K562 (cell line): ENCODE results near the gene TRAPPC8. TPM values are rescaled to one million over a fixed set of nuclear protein-coding genes. Genes with fewer than 3 reads are reported as not detected.
A peak's percentile ranks its signal among the peaks of the same experiment; 100 is the strongest.

Experiments
- ATAC-seq: fragments of 200-7000 bp; cut with Tn5 transposase; 3 replicates; pipeline ENCODE4 v1.9.1; 2020; ENCODE audit warnings: moderate library complexity
- BruUV-seq: library from RNA; stranded (reverse); fragments of 400-500 nt; replicated peaks from 2 replicates; lab custom pipeline; 2021; lab: Mats Ljungman, UMichigan
- CTCF ChIA-PET: fragments of 300-600 bp; formaldehyde crosslinking; extraction: SDS; loops from one replicate; lab custom pipeline; 2021; ENCODE audit warnings: low intra/inter-chr PET ratio; lab: Yijun Ruan, JAX
- POLR2A ChIA-PET: fragments of 300-600, 350-650 bp; sonication (Branson Sonifier 250); formaldehyde crosslinking; extraction: SDS; loops from one replicate; lab custom pipeline; 2021; ENCODE audit warnings: antibody characterized with exemption, inconsistent platforms; lab: Yijun Ruan, JAX
- DNase-seq, 4 experiments: peaks; one replicate each; pipeline versions ENCODE4 v3.0.0 to v3.0.0-alpha.2; 2011 to 2018; ENCODE audit warnings: low spot score in 3 of 4, mixed read lengths in 3 of 4; ENCODE audit errors: extremely low read depth in 1 of 4
- FAIRE-seq: peaks from 2 replicates; lab custom pipeline; 2011; peaks lifted over from hg19 to GRCh38; lab: Jason Lieb, UNC
- H2AFZ ChIP-seq: 2 replicates; pipeline ENCODE4 v1.6.0; 2011; ENCODE audit warnings: low read depth, low read length, control low read depth, inconsistent platforms
- H3K27ac ChIP-seq: fragments of 200-600 bp; 3 replicates; pipeline ENCODE4 v1.8.0; 2011; ENCODE audit warnings: low read depth, mild to moderate bottlenecking, control low read depth, inconsistent platforms, low read length, moderate library complexity, mixed read lengths; ENCODE audit errors: extremely low read depth
- H3K27me3 ChIP-seq, 2 experiments: fragments of 300-600 bp in 1 of 2; 2 replicates in 1 of 2; 3 replicates in 1 of 2; pipeline versions ENCODE4 v1.6.0 to v1.8.0; 2011; ENCODE audit warnings: inconsistent platforms in 2 of 2, low read length in 2 of 2, mild to moderate bottlenecking in 1 of 2, mixed read lengths in 1 of 2, moderate library complexity in 1 of 2; ENCODE audit not compliant: control insufficient read depth in 2 of 2, insufficient read depth in 2 of 2
- H3K36me3 ChIP-seq: fragments of 300-600 bp; 3 replicates; pipeline ENCODE4 v1.8.0; 2011; ENCODE audit warnings: mild to moderate bottlenecking, low read length, inconsistent platforms; ENCODE audit not compliant: control insufficient read depth, insufficient read depth
- H3K4me1 ChIP-seq, 2 experiments: fragments of 200-600 bp in 1 of 2; replicated peaks in 1 of 2; 2 replicates in 1 of 2; 3 replicates in 1 of 2; pipeline versions ENCODE4 v1.5.1 to v1.8.0; 2011; ENCODE audit warnings: inconsistent platforms in 2 of 2, low read length in 2 of 2, mild to moderate bottlenecking in 1 of 2, mixed read lengths in 1 of 2, moderate library complexity in 1 of 2; ENCODE audit not compliant: control insufficient read depth in 2 of 2, insufficient read depth in 2 of 2
- H3K4me2 ChIP-seq: 2 replicates; pipeline ENCODE4 v1.6.1; 2011; ENCODE audit warnings: low read length, control low read depth, inconsistent platforms, mixed read lengths; ENCODE audit not compliant: insufficient read depth
- H3K4me3 ChIP-seq: fragments of 200-600 bp; sonication (generic), shearing (Covaris generic); 2 replicates; pipeline ENCODE4 v1.5.1; 2016; ENCODE audit warnings: control low read depth, inconsistent platforms
- H3K79me2 ChIP-seq: fragments of 200-600 bp; 3 replicates; pipeline ENCODE4 v1.8.0; 2011; ENCODE audit warnings: low read length, inconsistent platforms; ENCODE audit not compliant: control insufficient read depth, insufficient read depth
- H3K9ac ChIP-seq, 2 experiments: 2 replicates each; pipeline versions ENCODE4 v1.6.0 to v1.6.1; 2011; ENCODE audit warnings: low read depth in 2 of 2, low read length in 2 of 2, control low read depth in 1 of 2, inconsistent platforms in 1 of 2, mild to moderate bottlenecking in 1 of 2, mixed read lengths in 1 of 2; ENCODE audit not compliant: insufficient read depth in 1 of 2
- H3K9me1 ChIP-seq: one replicate; pipeline ENCODE4 v1.6.0; 2011; ENCODE audit warnings: inconsistent platforms, mild to moderate bottlenecking, low read length, moderate library complexity; ENCODE audit not compliant: control insufficient read depth, insufficient read depth
- H3K9me3 ChIP-seq: replicated peaks from 2 replicates; pipeline ENCODE4 v1.5.1; 2011; ENCODE audit warnings: low read depth, low read length, inconsistent platforms; ENCODE audit not compliant: control insufficient read depth, insufficient read depth
- H4K20me1 ChIP-seq: replicated peaks from 2 replicates; pipeline ENCODE4 v1.6.1; 2011; ENCODE audit warnings: low read length, inconsistent platforms, mixed read lengths; ENCODE audit not compliant: control insufficient read depth, insufficient read depth
- CEBPB ChIP-seq: fragments of 450-650 bp; IDR thresholded peaks from 2 replicates; pipeline ENCODE4 v1.6.1; 2016; ENCODE audit warnings: missing genetic modification characterization, missing compliant biosample characterization
- CEBPG ChIP-seq, 3 experiments: fragments of 200-800 bp in 1 of 3; sonication (Bioruptor generic) in 1 of 3; sonication (generic) in 1 of 3; formaldehyde crosslinking in 1 of 3; IDR thresholded peaks in 2 of 3; conservative IDR thresholded peaks in 1 of 3; 2 replicates each; pipeline versions ENCODE4 v1.6.1 to v1.8.0; 2016 to 2022; ENCODE audit warnings: missing compliant biosample characterization in 2 of 3, missing genetic modification characterization in 2 of 3, mild to moderate bottlenecking in 1 of 3, missing genetic modification reagents in 1 of 3
- MAFG ChIP-seq: fragments of 450-650 bp; conservative IDR thresholded peaks from 2 replicates; pipeline ENCODE4 v1.6.1; 2016; ENCODE audit warnings: missing genetic modification characterization, missing compliant biosample characterization
- SMARCE1 ChIP-seq: fragments of 450-650 bp; IDR thresholded peaks from 2 replicates; pipeline ENCODE4 v1.7.1; 2016; ENCODE audit warnings: mild to moderate bottlenecking
- XRCC5 ChIP-seq: fragments of 200-400 bp; formaldehyde crosslinking; IDR thresholded peaks from 2 replicates; pipeline ENCODE4 v1.6.1; 2017; ENCODE audit warnings: low read depth, mild to moderate bottlenecking, low read length
- WGBS: fragments of 100-300 bp; shearing (Covaris generic); methylation state at CpG from one replicate; pipeline ENCODE4 v1.1.6; 2016; ENCODE audit warnings: low coverage, mixed read lengths; ENCODE audit not compliant: insufficient coverage; ENCODE audit errors: missing lambda C conversion rate; 5-methylcytosine and 5-hydroxymethylcytosine counted together
- in situ Hi-C: fragments of 300-500 bp; cut with MboI; formaldehyde crosslinking; loops from 4 replicates; pipeline ENCODE4 v1.15.0; 2018; ENCODE audit warnings: inconsistent platforms, mixed read lengths
- intact Hi-C: fragments of 100-400 bp; cut with micrococcal nuclease; formaldehyde crosslinking; loops from 2 replicates; pipeline ENCODE4 v1.14.2; 2022
- polyA plus RNA-seq, 8 experiments: library from polyadenylated mRNA; depleted of rRNA in 4 of 8; stranded (reverse) in 5 of 8; unstranded in 3 of 8; fragments of >200 nt; fragmentation: Nextera tagmentation in 2 of 8; fragmentation: Illumina TruSeq in 1 of 8; extraction: Ambion mirVana in 2 of 8; extraction: Trizol in 1 of 8; gene quantifications; 2 replicates each; pipeline versions ENCODE4 v1.2.1 to v1.2.3, GENCODE V29; 2011 to 2014; ENCODE audit warnings: inconsistent platforms in 1 of 8, missing spikeins in 1 of 8
- total RNA-seq, 7 experiments: library from RNA; depleted of rRNA in 6 of 7; stranded (reverse); fragments of >200 nt in 6 of 7; fragmentation: Illumina TruSeq in 2 of 7; extraction: Trizol in 2 of 7; gene quantifications; 2 replicates each; pipeline versions ENCODE4 v1.2.1 to v1.2.3, GENCODE V29; 2011 to 2021; ENCODE audit warnings: low replicate concordance in 1 of 7
- TF ChIP-seq, protein P1 (sequence below): sonication (generic); IDR thresholded peaks from 2 replicates; pipeline ENCODE4 v1.6.1; 2016
- TF ChIP-seq, protein P2 (sequence below): fragments of 450-650 bp; IDR thresholded peaks from 2 replicates; pipeline ENCODE4 v1.6.1; 2018; ENCODE audit warnings: mild to moderate bottlenecking, low read depth; ENCODE audit not compliant: partially characterized antibody

Gene TRAPPC8
- total and polyA plus RNA-seq, 9 of the 15 experiments (the other 6 are each of a cell fraction or from before 2014, with no cell fraction given): 20.1 to 111 (median 35.6) TPM

DNA sequence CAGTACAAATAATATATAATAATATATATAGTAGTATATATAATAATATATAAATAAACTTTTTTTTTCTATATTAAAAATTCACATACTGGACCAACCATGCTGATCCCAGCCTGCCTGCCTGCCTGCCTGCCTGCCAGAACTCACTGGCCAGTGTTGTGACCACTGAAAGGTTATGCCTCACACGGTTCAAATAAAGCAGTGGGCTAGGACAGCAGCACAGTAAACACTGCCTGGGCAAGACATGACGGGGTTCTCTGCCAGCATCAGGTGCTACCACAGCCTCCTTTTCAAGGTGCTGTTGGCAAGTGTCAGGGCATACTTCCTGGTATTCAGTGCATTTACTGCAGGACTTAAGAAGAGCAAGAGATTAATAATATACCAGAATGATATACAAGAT, 67.6 kb downstream of the TRAPPC8 start:
- in situ Hi-C loops (no loop called here), intact Hi-C loops (no loop called here)
- BruUV-seq: no TSS peak
- Histone ChIP-seq H3K27ac (no peak overlapping the region), H3K4me3 (no peak overlapping the region), H2AFZ (no peak overlapping the region), H4K20me1 (no peaks in the 10 kb centered on the region), H3K27me3 (no peaks in the 10 kb centered on the region), H3K4me1 (no peaks in the 10 kb centered on the region), H3K9me3 (no peaks in the 10 kb centered on the region), H3K9me1 (no peaks in the 10 kb centered on the region), H3K36me3 (peaks cover 67% of the 10 kb centered on the region), H3K79me2 (peaks cover 2% of the 10 kb centered on the region; the same call in 1 of the 3 replicates), H3K4me2 (no peak overlapping the region), H3K9ac (no peak overlapping the region)
- ChIA-PET CTCF (no interaction called here), POLR2A (interaction anchor here (0.7 kb wide), 1 partner anchor 231 kb away, joined by 3 read pairs; no protein-coding TSS in a partner anchor)
- 88% methylated on average over 2 of the region's 2 CpGs for WGBS
- ATAC-seq (no peak), DNase-seq (no peak), FAIRE-seq (no peak)
- TF ChIP-seq MAFG (tag) (no peak), SMARCE1 (no peak)
- TF ChIP-seq, protein P1, sequence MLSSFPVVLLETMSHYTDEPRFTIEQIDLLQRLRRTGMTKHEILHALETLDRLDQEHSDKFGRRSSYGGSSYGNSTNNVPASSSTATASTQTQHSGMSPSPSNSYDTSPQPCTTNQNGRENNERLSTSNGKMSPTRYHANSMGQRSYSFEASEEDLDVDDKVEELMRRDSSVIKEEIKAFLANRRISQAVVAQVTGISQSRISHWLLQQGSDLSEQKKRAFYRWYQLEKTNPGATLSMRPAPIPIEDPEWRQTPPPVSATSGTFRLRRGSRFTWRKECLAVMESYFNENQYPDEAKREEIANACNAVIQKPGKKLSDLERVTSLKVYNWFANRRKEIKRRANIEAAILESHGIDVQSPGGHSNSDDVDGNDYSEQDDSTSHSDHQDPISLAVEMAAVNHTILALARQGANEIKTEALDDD: no peak

DNA sequence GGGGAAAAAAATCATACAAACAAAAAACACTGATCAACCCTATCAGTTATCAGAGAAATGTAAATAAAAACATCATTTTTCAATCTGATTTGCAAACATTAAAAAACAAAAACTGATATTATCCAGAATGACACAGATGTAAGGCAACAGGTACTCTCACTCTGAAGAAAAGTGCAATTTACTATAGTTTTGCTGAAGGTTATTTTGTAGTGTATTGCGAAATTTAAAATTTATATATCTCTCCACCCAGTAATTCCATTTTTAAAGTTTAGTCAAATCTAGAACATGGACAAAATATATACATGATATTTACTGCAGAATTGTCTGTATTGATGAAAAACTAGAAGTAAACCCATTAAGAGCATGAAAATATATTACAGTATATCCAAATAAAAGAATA, 79.8 kb downstream of the TRAPPC8 start:
- H3K36me3 ChIP-seq: peaks cover 78% of the 10 kb centered on the region
- no peaks in the 10 kb centered on the region for H3K27me3 ChIP-seq
- intact Hi-C loops (no loop called here), in situ Hi-C loops (no loop called here)
- H3K4me3 ChIP-seq: no peak overlapping the region
- H3K9me1 ChIP-seq: no peaks in the 10 kb centered on the region
- no peaks in the 10 kb centered on the region for H4K20me1 ChIP-seq
- ATAC-seq (no peak), FAIRE-seq (no peak), DNase-seq (no peak)
- no peak overlapping the region for H3K27ac ChIP-seq
- TF ChIP-seq, protein P2, sequence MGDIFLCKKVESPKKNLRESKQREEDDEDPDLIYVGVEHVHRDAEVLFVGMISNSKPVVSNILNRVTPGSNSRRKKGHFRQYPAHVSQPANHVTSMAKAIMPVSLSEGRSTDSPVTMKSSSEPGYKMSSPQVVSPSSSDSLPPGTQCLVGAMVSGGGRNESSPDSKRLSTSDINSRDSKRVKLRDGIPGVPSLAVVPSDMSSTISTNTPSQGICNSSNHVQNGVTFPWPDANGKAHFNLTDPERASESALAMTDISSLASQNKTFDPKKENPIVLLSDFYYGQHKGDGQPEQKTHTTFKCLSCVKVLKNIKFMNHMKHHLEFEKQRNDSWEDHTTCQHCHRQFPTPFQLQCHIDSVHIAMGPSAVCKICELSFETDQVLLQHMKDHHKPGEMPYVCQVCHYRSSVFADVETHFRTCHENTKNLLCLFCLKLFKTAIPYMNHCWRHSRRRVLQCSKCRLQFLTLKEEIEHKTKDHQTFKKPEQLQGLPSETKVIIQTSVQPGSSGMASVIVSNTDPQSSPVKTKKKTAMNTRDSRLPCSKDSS: no peak
- TF ChIP-seq CEBPB (tag): peak; percentile 88
- TF ChIP-seq XRCC5: no peak
- TF ChIP-seq CEBPG (CRISPR knock-in tag; IDR thresholded peaks at IDR 0.05): no peak
- TF ChIP-seq CEBPG (tag; conservative IDR thresholded peaks at IDR 0.05 in 1 of 2, IDR thresholded peaks at IDR 0.05 in 1 of 2): peak; percentile 47 to 92; a peak in 3 of 4 replicates
- no peak overlapping the region for H3K9ac ChIP-seq
- no peaks in the 10 kb centered on the region for H3K9me3 ChIP-seq
- H3K4me2 ChIP-seq: no peak overlapping the region
- BruUV-seq: no TSS peak
- H2AFZ ChIP-seq: no peak overlapping the region
- no peaks in the 10 kb centered on the region for H3K79me2 ChIP-seq
- POLR2A ChIA-PET: no interaction called here
- CTCF ChIA-PET: no interaction called here
- 100% methylated on average over 1 of the region's 1 CpG for WGBS
- H3K4me1 ChIP-seq: no peaks in the 10 kb centered on the region
